DMS53 treated with DMSO at 0.1 percent for 48 hours (cell line): ENCODE data around the gene DLK1.

ENCODE experiments used
- DNase-seq: peaks from one replicate; lab custom pipeline; 2025; ENCODE audit not compliant: unreplicated experiment; lab: John Stamatoyannopoulos, UW

The DLK1 gene

DNA sequence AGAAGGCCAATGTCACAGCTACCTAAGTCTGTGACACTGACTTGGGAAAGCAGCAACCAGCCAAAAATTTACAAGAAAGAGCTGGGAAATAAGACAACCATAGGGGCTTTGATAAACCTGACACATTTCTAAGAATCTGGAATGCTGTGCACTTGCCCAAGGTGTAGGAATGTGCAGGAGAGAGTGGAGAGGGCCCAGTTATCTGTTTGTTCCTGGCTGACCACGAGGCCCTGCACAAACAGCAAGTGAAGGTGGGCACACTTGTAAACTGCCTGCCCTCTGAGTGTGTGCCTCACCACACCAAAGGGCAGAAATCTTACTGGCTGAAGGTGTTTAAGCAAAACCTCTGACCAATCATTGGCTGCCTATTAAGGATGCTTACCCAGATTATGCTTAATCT is 27.3 kb downstream of the DLK1 start:
- no peak for DNase-seq

DNA sequence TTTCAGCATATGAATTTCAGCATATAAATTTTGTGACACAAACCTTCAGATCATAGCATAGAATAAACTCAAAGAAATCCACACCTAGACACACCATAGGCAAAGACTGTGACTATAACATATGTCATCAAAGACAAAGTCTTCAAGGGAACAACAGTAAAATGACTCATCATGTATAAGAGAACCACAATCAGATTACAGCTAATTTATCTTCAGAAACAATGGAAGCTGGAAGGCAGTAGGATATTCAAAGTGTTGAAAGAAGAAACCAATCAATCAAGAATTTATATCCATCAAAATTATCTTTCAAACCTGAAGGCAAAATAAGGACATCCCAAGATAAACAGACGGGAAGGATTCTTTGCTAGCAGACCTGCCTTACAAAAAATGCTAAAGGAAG is 29.0 kb downstream of the DLK1 start:
- no peak for DNase-seq

DNA sequence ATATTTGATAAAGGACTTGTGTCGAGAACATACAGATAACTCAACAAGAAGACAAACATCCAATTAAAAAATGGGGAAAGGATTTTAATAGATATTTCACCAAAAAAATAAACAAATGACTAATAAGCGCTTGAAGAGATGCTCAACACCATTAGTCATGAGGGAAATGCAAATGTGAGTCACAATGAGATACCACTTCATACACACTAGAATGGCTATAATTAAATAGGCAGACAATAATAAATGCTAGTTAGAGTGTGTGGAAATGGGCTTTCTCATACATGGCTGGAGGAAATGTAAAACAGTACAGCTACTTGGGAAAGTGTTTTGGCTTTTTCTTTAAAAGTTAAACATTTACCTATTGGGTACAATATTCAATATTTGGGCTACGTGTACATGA is 34.8 kb downstream of the DLK1 start:
- DNase-seq, result no peak

DNA sequence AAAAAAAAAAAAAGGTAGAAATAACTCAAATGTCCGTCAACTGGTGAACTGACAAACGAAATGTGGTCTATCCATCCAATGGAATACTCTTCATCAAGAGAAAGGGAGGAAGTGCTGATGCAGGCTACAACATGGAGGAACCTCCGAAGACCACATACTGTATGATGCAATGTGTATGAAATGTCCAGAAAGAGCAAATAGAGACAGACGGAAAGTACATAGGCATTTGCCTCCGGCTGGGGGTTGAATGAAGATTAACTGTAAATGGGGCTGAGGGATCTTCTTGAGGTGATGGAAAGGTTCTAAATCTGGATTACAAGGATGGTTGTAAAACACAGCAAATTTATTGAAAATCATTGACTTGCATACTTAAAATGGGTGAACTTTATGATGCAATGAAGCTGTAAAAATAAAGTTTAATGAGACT is 35.4 kb downstream of the DLK1 start:
- DNase-seq, result no peak

DNA sequence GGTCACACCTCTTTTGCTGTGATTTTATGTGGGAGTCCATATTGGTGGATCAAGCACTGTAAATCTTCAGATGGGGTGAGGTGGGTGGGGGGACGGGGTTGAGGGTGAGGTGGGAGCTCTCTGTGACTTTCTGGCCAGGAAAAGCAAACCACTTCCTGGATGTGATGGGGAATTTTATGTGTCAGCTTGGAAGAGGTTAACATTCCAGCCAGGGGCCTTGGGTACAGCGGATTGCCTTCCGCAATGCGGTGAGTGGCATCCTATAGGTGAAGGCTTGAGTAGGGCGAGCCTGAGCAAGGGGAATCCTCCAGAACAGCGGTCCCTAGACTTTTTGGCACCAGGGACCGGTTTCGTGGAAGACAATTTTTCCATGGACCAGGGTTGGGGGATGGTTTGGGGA is 36.2 kb downstream of the DLK1 start:
- no peak for DNase-seq

DNA sequence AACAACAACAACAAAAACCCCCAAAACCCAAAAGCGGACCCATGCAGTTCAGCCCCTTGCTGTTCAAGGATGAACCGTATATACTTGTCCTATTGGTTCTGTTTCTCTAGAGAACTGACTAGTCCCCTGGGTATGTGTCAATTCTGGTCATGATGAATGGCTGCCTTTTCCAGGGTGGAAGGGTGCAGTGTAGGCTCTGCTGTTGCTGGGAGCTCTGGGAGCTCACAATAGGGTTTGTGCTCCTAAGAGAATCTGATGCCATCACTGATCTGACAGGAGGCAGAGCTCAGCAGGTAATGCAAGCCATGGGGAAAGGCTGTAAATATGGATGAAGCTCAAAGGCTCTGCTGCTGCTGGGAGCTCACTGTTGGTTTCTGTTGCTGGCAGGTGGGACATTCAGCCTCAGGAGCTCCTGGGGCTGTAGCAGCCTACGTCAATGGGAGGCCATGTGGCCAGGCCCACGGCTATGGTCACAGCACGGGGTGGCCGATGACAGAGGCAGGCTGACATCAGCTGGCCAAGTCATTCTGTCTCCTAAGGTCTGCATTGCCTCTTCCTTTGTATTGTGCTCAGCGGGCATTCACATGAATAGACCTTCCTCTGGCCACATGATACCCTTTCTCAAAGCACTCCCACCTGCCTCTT is 37.9 kb downstream of the DLK1 start:
- DNase-seq, result no peak

DNA sequence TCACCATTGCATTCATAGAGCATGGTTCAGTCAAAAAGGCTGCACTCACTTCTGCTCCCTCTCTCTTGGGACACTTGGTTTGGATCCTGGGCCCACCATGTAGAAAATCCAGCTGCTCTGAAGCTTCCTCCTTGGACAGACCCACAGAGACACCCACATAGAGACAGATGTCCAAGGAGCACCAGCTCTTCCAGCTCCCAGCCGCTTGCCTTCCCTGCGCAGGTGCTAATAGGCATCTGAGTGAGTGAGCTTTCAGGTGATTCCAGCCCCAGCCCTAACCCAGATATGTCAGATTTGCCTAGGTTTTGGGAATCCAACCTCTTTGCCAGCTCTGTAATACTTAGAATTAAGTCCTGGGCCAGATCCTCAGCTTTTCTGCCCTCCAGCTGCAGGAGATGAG is 38.6 kb downstream of the DLK1 start:
- no peak for DNase-seq

DNA sequence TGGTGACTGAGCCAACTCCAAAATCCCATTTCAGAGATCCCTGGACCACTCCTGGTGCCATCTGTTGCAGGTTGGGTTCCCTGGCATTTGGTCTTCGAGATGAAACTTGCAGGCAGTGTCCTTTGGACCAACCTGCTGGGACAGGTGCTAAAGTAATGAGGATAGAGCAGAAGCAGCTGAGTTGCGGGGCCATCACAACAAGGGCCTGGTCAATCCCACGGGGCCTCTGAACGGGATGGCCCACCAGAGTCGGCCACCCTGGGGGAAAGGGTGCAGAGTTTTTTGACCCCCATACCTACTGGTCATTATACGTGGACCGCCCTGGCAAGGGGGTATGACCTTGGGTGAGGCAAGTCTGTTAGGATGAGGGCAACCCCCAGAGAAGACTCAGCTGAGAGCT is 39.3 kb downstream of the DLK1 start:
- no peak for DNase-seq

DNA sequence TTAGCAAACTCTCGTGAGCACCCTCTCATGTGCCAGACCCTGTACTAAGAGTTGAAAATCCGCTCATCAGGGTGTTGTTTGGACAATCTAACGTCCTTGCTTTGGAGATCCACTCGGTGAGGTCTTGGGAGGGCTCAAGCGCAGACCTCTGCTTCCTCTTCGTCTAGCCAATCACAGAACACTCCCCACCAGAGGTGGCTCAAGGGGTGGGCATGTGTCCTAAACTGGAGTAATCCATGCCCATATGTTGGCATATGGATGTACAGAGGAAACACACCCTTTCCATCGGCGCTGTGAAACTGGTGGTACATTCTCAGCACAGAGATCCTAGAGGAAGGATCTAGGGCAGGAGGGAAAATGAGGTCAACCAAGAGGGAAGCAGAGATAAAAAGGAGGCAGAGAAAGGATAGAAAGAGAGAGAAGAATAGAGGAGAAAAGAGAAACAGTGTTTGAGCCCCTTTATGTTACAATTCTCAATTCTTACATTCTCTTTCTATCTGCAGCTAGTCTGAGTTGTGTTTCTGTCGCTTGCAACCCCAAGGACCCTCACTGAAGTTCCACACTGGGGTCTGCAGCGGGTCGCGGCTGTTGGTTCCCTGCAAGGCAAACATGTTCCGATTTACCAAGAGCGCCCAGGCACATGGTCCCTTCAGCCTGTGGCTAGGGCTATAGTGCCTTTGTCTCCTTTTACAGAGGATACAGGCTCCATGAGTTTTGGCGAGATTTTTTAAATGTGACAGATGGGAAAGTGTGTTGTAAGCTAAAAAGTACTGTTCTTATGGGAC is 40.5 kb downstream of the DLK1 start:
- no peak for DNase-seq

DNA sequence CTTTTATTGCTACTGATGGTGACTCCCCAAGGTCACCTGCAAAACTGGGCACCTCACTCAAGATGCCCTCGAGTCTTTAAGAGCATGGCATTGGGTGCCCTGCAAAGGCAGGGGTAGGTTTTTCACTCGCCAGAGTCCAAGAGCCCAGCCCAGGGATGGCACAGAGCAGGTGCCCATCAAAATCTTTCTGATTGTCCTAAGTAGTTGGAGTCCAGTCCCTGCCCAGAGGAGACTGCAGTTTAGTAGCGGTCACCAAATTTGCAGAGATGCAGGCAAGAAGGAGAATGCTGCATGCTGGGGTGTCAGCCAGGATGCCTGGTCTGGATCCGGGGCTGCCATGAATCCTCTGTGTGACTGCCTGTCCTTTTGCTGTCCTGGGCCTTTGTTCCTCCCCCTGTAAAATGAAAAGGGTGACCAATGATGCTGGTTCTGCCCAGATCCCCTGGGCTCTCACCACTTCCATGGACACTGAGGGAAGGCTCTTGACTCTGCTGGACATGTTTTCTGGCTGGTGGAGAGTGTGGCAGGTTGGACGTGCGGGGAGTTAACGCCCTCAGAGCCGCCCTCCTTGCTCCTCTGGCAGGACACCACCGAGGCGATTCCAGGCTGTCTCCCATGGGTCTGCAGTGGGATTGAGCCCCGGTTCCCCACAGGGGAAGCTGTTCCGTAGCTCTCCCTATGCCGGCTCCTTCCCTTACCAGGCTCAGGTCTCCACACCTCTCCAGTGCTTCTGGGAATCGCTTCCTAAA is 41.3 kb downstream of the DLK1 start:
- no peak for DNase-seq

DNA sequence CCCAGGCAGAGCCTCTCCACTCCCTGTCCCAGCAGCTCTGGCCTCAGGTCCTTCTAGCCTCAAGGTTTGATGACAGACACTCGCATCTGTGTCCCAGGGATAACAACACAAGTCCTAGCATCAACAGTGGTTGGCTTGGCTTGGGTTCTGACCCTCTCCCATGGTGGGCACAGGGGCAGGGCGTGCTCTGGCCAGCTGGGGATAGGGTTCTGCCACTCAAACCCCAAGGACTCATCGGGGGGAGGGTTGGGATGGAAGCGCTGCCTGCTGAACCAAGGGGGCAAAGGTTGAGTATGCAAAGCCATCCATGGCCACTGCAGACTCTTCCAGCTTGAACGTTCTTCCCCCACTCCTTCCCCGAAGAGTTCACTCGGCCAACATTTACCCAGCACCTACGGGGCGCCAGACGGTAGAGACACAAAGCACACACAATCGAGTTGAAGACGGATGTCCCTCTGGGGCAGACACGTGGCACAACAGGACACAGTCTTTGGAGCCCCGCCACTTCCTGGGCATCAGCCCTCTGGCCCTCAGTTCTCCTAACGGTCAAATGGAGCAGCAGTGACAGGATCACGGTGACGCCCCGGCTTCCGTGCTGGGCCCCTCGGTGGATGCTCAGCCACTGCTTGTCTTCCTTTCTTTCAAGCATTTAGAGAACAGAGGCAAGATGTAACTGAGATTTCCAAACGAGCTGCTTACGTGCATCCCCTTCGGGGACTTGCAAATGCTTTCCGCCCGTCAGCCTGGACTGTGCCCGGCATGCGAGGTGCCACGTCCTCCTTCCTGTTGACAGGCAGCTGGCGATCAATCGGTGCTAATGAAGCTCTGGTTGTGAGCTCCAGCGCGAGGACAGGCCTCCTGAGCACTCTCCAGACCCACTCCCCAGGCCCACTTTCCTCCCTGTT is 42.6 kb downstream of the DLK1 start:
- DNase-seq, result no peak

DNA sequence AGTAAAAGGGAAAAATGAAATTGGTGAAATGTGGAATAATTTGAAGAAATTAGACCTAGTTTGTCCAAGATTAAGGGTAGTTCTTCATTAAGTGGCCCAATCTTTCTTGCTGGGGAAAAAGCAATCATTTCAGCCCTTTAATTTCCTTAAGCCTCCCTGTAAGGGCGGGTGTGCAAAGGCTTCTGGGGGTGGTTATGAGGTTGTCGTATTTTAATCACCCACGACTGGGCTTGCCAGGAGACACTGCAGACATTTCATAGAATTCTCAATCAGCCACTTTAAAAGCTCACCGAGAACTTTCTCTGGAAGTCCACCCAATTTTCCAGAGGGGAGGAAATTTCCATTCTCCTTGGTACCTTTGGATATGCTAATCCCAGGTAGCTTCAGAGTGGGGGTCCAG is 43.4 kb downstream of the DLK1 start:
- no peak for DNase-seq

DNA sequence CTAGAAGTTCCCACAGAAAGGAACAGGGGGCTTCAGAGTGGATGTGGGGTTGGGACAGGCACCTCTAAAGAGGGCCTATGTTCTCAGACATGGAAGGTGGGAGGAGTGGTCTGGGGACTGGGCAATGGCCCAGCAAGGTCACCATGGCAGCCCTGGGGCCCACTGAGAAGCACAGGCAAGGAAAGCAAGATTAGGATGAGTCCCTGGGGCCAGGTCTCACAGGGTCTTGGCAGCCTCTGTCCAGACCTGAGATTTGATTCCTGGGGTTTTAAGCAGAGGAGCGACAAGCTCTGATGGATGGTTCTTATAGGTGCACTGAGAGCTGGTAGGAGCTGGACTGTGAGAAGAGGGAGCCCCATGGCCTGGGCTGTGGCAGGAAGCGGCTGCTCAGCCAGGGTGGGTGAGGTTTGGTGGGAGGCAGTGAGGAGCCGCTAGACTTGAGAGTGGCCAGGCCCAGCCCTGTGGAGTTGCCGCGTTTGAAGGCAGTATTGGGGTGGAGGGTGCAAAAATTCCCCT is 44.0 kb downstream of the DLK1 start:
- DNase-seq, result no peak

DNA sequence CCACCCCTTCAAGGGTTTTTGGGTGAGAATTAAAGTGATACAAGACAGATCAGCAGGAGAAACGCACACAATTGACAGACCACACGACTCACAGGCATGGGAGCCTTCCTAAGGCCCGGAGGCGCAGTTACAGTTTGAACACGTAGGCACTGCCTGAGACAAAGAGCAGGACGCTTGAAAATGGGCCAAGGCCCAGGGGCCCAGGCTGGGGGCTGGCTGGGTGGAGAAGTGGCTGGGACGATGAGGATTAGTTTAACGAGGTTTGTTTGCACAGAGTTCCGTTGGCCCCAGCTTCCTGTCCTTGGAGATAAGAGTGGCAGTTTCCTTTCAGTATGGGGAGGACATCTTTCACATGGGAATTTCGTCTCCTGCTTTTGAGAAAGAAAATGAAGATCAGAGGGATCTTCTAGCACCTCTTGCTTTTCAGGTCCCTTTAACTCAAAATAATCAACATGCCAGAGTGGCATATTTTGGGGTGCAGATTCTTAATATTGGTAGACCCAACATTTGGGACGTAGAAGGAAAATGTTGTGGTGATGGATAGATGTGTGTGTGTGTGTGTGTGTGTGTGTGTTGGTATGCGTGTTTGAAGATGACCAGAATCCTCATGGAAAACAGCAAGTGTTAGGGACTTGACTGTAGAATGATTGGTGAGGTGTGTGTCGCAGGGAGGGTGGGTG is 44.6 kb downstream of the DLK1 start:
- DNase-seq, result no peak

DNA sequence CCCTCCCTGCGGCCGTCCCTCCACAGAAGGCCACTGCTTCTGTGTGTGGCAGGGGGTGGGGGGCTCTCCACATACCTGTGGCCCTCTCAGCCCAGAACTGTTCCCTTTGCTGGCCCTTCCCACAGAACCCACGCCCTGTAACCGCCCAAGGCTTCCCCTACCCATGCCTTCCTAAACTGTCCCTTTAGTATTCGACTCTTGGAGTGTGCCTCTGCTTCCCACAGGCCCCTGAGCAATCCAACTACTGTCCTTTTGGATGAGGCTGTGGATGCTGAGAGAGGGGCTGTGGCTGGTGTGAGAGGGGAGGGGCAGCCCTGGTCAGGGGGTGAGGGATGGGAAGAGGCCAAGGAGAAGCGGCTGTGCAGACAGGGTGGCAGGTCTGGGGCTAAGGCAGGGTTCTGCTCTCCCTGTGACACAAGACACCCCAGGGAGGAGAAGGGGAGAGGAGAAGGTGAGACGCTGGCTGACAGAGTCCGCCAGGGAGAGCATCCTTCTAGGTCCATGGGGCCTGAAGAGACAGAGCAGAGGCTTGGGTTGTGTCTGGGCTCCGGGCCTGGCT is 46.0 kb downstream of the DLK1 start:
- DNase-seq, result no peak

DNA sequence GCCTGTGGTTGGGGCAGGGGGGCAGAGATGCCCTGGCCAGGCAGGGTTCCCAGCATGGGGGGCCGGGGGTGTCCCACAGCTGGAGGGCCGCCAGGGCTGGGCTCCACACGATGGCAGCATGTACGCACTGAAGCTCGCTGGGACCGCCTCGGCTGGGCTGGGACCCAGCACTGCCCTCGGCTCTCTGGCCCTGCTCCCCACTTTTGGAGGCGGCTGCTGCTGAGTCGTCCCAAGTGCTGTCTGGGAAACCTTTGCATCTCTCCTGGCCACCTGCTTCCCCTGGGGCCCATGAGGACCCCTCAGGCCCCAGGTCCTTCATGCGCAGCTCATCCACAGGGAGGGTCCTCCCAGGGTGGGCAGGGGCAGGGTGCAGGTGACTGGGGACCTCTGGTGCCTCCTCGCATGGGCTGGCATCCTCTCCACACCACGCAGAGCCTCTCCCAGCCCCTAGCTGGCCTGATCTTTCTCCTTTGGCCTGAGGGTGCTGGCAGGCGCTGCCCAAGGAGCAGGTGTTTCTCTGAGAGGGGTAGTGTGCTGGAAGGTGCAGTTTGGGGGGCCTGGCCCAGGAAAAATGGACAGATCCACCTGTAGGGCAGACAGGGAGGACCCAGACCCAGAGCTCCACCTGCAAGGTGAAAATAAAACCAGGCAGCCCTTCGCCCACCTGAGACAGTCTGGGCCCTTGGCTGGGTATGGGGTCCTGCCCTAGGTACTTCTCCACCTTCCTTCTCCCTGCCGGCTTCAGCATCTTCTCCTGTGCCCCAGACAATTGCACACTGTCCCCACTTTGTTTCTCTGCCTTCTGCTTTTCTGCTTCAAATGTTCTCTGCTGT is 46.9 kb downstream of the DLK1 start:
- no peak for DNase-seq

DNA sequence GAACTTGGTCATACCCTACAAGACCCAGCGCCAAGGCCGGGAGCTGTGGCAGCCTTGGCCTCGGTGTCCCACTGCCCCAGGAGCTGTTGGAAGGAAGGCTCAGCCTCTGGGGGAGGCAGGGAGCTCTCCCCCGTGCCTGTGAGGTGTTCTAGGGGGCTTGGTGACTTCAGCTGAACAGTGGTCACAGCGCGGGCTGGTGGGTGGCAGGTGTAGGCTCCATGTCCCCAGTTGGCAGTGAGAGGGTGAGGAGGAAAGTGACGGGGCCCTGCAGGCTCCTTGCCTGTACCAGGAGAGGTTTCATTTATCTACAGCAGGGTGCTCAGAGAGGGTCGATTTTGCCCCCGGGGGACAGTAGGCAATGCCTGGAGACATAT is 47.5 kb downstream of the DLK1 start:
- no peak for DNase-seq

DNA sequence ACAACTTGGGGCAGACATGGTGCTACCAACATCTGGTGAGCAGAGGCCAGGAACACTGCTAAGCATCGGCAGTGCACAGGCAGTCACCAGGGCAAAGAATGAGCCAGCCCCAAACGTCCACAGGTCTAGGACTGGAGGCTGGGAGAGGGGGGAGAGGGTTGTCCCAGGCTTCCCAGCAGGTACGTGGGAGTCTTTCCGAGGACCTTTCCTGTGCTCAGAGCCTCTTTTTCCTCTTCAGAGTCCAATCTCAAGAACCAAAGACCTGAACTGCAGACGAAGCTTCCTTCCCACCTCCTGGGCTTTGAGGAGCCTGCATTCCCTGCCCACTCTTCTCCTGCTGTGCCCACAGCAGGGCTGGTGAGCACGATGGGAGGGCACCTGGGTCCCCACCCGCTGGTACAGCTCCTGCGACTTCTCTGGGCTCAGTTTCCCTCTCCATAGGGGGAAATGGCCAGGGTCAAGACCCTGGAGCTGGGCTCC is 48.7 kb downstream of the DLK1 start:
- no peak for DNase-seq
